ENCODE data around the gene IL4I1.

The IL4I1 gene

GRCh38 chr19:49839713-49840112, 57.0 kb downstream of the IL4I1 start:
- Histone ChIP-seq H3K27me3 (ENCODE audit: control insufficient read depth, insufficient read depth, low read length, poor library complexity, severe bottlenecking) (no peaks in the 10 kb centered on the region), H3K27ac (ENCODE audit: insufficient read depth, low read depth, low read length, poor library complexity, severe bottlenecking) (no peak overlapping the region), H3K9me3 (ENCODE audit: control insufficient read depth, low read length) (no peaks in the 10 kb centered on the region), H3K4me1 (ENCODE audit: control insufficient read depth, insufficient read depth, low read length) (no peaks in the 10 kb centered on the region), H3K4me3 (ENCODE audit: insufficient read depth, low read depth, low read length) (no peak overlapping the region), H3K36me3 (ENCODE audit: control insufficient read depth, insufficient read depth, low read length) (peaks cover 38% of the 10 kb centered on the region)
- WGBS, 2 experiments: 95 to 97% methylated on average over 11 of the region's 11 CpGs
